GM21529 (cell line): Measurements from ENCODE around the gene ZNF701.
"Not testable (repeated sequence)": the region's sequence is repeated elsewhere in the genome, so short reads cannot be mapped to it uniquely, and the experiment has no call there.

ENCODE experiments used
- ATAC-seq: cut with Tn5 transposase; IDR thresholded peaks from one replicate; pipeline ENCODE4 v1.9.1; 2021; ENCODE audit not compliant: unreplicated experiment

Gene ZNF701

GRCh38 chr19:52566121-52566520 lies 4.0 kb upstream of the ZNF701 start:
- ATAC-seq = no peak

DNA sequence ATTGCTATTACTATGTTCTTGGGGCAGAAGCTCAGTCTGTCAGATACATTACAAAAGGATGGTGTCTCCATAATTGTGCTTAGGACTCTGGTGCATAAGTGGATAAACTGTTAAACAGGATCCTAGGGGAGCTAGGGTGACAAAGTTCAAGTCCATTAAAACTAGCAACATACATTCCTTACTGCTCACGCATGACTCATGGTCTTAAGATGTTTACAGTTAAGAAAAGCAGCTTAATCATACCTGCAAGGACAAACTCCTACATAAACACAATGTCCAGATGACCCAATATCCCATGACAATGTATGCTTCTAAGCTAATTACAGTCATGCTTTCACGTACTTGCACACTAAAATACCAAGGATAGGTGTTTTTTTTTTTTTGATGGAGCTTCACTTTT lies 3.5 kb upstream of the ZNF701 start:
- no peak for ATAC-seq

DNA sequence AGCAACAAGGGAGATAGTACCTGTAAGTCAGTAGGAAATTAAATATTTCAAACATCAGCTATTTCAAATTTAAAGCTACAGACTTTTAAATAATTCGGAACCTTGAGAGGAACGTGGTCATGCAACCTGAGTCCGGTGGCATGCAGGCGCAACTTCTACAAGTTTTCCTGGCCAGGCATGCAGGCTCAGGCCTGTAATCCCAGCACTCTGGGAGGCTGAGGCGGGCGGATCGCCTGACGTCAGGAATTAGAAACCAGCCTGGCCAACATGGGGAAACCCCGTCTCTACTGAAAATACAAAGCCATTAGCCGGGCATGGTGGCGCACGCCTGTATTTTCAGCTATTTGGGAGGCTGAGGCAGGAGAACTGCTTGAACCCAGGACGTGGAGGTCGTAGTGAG lies 2.2 kb upstream of the ZNF701 start:
- no peak for ATAC-seq

GRCh38 chr19:52569638-52569999 lies 468 bp upstream of the ZNF701 start:
- ATAC-seq = not testable (repeated sequence)

- no peak for ATAC-seq
These were observed 14.8 kb downstream of the ZNF701 start for GRCh38 chr19:52584736-52585440.

DNA sequence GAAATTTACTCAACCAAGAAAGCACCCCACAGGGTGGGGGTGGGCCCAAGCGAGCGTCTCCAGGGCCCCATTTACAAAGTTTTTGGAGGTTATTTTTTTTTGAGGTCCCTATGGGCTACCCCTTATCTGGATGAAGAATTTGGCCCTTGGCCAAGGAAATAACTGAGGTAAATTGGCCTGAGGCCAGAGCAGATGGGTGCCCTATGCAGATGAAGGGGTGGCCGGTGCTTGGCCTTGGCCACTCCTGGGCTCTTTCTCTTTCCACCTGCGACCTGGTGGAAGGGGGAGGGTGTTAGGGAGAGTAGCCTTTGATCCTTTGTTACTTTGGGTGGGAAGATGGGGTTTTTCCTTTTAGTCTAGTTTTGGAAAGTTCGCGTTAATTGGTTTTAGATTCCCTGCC lies 15.5 kb downstream of the ZNF701 start:
- no peak for ATAC-seq

GRCh38 chr19:52590728-52591127 lies 20.6 kb downstream of the ZNF701 start:
- no peak for ATAC-seq

GRCh38 chr19:52592301-52592700 lies 22.2 kb downstream of the ZNF701 start:
- no peak for ATAC-seq

- not testable (repeated sequence) for ATAC-seq
These were observed 23.4 kb downstream of the ZNF701 start for GRCh38 chr19:52593441-52593840.

DNA sequence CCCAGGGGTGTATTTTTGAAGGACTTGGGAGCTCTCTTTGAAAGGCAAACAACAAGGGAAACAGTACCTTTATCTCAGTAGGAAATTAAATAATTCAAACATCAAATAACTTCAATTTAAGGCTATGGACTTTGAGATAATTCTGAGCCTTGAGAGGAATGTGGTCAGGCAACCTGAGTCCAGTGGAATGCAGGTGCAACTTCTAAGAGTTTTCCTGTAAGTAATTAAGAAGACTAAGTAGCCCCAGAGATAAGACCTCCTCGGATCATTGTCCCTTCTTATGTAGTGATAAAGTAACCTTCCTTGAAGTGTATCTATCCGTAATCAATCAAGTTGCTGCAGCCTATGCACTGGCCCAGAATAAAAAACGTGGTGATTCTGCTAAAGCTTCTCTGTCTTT lies 29.2 kb downstream of the ZNF701 start:
- no peak for ATAC-seq

DNA sequence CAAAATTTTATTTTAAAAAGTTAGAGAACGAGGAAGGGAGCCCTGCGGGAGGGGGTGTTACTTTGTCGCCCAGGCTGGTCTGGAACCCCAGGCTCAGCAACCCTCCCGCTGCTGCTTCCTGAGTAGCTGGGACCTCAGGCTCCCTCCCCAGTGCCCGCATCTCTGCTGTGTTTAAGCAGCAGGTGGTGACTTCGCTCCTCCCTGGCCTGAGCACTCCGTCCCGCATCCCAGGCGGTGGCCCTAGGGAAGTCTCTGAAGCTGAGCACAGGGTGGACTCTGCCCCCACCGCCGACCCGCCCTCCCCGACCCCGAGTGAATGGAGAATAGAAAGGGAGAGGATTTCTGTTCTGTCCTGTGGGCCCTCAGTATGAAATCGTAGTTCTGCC lies 30.5 kb downstream of the ZNF701 start:
- ATAC-seq = peak; percentile 10

- ATAC-seq = peak; percentile 86
These were observed 31.2 kb downstream of the ZNF701 start for GRCh38 chr19:52601025-52601973.

- not testable (repeated sequence) for ATAC-seq
These were observed 31.9 kb downstream of the ZNF701 start for GRCh38 chr19:52601974-52602366.

- no peak for ATAC-seq
These were observed 32.9 kb downstream of the ZNF701 start for GRCh38 chr19:52602941-52603340.

GRCh38 chr19:52603558-52604207 lies 33.6 kb downstream of the ZNF701 start:
- no peak for ATAC-seq

DNA sequence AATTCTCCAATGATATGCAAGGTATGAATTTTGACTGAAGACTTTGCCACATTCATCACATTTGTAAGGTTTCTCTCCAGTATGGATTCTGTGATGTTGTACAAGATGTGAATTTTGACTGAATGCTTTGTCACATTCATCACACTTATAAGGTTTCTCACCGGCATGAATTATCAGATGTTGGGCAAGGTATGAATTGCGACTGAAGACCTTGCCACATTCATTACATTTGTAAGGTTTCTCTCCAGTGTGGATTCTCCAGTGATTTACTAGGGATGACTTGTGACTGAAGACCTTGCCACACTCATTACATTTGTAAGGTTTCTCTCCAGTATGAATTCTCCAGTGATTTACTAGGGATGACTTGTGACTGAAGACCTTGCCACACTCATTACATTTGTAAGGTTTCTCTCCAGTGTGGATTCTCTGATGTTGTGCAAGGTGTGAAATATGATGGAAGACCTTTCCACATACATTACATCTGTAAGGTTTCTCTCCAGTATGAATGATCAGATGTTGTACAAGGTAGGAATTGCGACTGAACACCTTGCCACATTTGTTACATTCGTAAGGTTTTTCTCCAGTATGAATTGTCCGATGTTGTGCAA lies 43.3 kb downstream of the ZNF701 start:
- ATAC-seq = no peak

DNA sequence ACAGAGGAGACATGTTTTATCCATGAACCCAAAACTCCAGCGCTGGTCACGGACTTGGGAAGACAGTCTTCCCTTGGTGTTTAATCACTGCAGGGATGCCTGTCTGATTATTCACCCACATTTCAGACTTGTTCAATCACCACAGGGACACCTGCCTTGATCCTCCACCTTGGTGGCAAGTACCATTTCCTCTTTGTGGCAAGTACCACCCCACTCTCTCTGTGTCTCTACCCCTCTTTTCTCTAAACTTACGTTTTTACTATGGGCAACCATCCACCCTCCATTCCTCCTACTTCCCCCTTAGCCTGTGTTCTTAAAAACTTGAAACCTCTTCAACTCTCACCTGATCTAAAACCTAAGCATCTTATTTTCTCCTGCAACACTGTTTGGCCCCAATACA lies 51.3 kb downstream of the ZNF701 start:
- no peak for ATAC-seq

- no peak for ATAC-seq
These were observed 52.2 kb downstream of the ZNF701 start for GRCh38 chr19:52622261-52622660.

DNA sequence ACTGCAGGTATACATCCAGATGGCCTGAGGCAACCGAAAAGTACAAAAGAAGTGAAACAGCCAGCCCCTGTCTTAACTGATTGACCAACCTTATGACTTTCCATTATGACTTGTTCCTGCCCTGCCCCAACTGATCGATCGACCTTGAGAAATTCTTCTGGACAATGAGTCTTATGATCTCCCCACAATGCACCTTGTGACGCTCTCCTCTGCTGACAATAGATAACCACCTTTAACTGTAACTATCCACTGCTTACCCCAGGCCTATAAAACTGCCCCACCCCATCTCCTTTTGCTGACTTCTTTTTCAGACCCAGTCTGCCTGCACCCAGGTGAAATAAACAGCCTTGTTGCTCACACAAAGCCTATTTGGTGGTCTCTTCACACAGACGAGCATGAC lies 56.8 kb downstream of the ZNF701 start:
- no peak for ATAC-seq

- ATAC-seq = not testable (repeated sequence)
These were observed 57.4 kb downstream of the ZNF701 start for GRCh38 chr19:52627441-52627840.
